ENCODE data around the gene VRK2.
"Not testable (repeated sequence)": the region's sequence is repeated elsewhere in the genome, so short reads cannot be mapped to it uniquely, and the experiment has no call there.

- not testable (repeated sequence) for TF ChIP-seq POLR2A, POLR2AphosphoS5 (IDR thresholded peaks at IDR 0.05)
Observed at GRCh38 chr2:58171831-58172230, 125.2 kb downstream of the VRK2 start.

All from spleen (tissue), 3 donors.